ENCODE results near the gene TTC23. TPM values are rescaled to one million over a fixed set of nuclear protein-coding genes. Genes with fewer than 3 reads are reported as not detected.
"Not testable (repeated sequence)": the region's sequence is repeated elsewhere in the genome, so short reads cannot be mapped to it uniquely, and the experiment has no call there.

The TTC23 gene
- polyA plus RNA-seq, 4 donors: 27.4 to 32.6 (median 31.6) TPM

- DNase-seq (ENCODE audit: low read depth in 4 of 4, low spot score in 3 of 4): no peak
These were observed 124.1 kb downstream of the TTC23 start for GRCh38 chr15:99125061-99125891.

DNA sequence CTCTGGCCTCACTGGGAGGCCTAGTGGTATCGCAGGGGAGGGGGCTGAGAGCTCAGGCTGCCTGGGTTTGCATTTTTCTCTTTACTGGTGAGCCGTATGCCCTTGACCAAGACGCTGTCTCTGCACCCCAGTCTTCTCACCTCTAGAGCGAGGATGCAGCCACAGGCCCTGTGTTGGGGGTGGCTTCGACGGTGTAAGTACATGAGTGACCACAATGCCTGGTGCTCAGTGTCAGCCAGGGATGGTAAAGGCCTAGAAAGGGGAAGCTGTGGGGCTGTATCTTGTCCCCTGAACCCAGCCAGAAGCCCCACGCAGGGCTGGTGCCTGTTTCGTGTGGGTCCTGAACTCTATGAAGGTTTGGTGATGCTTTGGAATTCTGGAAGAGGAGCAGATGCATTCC lies 124.7 kb downstream of the TTC23 start:
- DNase-seq (ENCODE audit: low read depth in 4 of 4, low spot score in 3 of 4): no peak

DNA sequence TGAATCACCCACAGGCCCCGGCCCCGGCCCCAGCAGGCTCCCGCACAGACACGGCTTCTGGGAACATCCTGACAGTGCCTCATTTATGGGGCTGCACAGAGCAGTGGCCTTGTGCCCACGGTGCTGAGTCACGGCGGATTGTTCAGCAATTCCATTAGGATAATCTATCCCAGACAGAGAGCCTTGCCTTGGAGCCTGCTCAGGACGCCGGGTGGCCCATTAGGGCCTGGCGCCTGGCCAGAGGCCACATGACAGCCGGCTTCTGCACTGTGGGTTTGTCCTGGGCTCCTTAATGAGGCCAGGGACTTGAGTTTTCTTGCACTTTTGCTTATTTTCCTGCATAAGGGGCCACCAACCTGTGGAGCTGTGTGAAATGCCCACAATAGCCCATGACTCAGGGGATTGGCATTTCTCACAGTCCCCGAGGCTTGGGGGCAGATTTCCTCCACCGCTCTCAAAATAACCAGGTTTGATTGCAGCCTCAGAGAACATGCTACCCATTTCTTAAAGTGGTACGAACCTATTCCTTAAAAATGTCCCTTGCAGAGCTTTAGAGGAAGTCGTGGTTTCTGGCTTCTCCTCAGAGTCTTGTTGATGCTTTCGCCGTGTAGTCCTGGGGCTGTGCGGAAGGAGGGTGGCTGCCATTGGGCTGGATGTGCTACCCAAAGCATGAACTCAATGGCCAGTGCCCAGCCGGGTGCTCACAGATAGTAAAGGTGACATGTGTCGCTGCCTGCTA lies 125.5 kb downstream of the TTC23 start:
- peak in 2 of 4 donors; percentile 39 to 64 for DNase-seq (ENCODE audit: low read depth in 4 of 4, low spot score in 3 of 4)

DNA sequence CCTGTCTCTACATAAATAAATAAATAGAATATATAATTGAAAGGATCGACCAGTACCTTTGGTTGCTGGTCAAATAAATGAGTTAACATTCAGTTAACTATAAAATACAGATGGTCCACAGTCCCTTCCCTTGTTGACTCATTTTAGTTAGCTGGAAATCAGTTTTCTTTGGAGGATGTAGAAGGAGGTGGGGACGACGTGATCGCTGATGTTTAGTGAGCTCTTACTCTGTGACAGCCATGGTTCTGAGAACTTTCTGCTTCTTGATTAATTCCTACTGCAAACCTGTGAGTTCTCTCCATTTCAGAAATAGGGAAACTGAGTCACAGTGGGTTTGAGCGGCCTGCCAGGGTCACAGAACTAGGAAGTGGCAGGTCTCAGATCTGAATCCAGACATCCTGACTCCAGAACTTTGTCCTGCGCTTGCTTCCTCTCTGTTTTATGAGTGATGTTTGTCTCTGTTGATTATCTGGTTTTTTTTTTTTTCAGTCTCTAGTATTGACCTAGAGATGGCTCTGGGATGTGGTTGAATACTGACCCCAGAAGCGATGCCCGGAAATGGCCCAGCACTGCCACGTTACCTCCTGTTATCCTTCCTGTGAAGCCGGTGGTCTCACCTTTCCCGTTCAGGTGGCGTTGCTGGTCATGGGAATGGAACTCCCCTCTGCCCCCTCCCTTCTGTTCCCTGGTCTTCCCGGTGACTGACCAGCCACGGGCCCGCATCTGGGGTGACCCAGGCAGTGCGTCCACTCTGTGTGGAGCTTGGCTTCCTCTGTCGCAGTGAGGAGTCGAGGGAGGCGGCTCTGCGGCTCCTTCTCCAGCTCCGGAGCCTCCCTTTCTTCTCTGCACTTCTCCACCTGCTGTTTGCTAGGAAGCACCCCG lies 126.3 kb downstream of the TTC23 start:
- no peak for DNase-seq (ENCODE audit: low read depth in 4 of 4, low spot score in 3 of 4)

GRCh38 chr15:99121691-99122410 lies 127.5 kb downstream of the TTC23 start:
- DNase-seq (ENCODE audit: low read depth in 4 of 4, low spot score in 3 of 4): no peak

- no peak for DNase-seq (ENCODE audit: low read depth in 4 of 4, low spot score in 3 of 4)
These were observed 128.2 kb downstream of the TTC23 start for GRCh38 chr15:99121207-99121606.

GRCh38 chr15:99120050-99120777 lies 129.2 kb downstream of the TTC23 start:
- no peak for DNase-seq (ENCODE audit: low read depth in 4 of 4, low spot score in 3 of 4)

DNA sequence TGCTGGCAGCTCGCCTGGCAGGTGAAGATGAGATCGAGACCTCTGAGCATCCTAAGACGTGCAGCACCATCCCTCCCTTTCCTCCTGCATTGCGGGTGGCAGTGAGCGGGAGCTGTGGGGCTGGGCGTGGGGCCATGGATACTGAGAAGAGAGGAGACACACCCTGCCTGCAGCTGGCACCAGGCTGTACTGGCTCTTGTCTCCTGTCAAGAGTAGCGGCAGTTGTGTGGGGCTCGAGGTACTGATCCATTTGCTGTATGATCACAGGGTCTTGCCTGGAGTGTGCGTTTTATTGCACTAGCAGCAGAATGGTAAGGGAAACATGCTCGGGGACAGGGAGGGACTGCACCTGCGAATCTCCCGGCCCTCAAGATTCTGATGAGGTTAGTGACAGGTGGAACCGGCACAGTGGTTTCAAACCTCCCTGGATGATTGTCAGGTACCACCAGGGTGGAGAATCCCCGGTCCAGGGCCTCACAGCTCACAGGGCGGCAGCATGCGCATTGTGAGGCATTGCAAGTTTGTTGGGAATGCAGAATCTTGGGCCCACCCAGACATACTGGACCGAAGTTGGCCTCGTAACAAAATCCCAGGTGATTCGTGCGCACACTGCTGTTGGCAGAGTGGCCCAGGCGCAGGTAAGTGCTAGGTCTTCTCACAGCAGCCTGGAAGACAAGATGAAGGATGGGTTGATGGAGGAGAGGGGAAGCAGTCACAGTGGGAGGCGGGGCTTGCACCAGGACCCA lies 130.4 kb downstream of the TTC23 start:
- no peak for DNase-seq (ENCODE audit: low read depth in 4 of 4, low spot score in 3 of 4)

- no peak for DNase-seq (ENCODE audit: low read depth in 4 of 4, low spot score in 3 of 4)
These were observed 131.1 kb downstream of the TTC23 start for GRCh38 chr15:99118258-99118632.

DNA sequence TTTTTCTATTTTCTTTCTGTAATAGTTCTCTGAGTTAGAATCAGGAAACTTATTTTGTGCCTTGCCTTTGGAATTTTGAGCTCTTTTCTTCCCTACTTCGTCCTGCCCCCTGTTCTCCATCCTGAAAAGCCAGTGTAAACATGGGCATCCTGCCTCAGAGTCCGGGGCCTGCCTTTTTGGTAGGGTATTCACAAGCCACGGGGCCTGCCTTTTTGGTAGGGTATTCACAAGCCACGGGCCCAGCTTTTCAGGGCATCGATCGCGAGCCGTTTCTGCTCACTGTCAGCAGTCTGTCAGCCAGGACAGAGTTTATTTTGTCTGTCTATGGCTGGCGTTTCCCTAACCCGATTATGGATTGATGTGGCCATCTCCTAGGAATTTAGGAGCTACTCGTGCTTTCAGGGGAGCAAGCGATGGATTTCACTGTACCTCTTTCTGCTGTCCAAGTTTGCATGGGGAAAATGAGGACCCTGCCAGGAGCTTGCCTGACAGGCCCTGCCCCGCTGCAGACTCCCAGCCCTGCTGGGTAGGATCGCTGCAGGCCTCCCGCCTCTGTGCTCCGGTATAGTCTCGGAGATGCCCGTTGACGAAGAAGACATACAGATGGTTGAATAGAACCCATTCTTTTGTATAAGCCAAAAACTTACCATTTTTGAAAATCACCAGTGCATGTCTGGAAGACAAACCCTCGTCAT lies 131.7 kb downstream of the TTC23 start:
- no peak for DNase-seq (ENCODE audit: low read depth in 4 of 4, low spot score in 3 of 4)

- DNase-seq (ENCODE audit: low read depth in 4 of 4, low spot score in 3 of 4): no peak
These were observed 132.3 kb downstream of the TTC23 start for GRCh38 chr15:99117111-99117510.

- no peak for DNase-seq (ENCODE audit: low read depth in 4 of 4, low spot score in 3 of 4)
These were observed 133.8 kb downstream of the TTC23 start for GRCh38 chr15:99115300-99116215.

DNA sequence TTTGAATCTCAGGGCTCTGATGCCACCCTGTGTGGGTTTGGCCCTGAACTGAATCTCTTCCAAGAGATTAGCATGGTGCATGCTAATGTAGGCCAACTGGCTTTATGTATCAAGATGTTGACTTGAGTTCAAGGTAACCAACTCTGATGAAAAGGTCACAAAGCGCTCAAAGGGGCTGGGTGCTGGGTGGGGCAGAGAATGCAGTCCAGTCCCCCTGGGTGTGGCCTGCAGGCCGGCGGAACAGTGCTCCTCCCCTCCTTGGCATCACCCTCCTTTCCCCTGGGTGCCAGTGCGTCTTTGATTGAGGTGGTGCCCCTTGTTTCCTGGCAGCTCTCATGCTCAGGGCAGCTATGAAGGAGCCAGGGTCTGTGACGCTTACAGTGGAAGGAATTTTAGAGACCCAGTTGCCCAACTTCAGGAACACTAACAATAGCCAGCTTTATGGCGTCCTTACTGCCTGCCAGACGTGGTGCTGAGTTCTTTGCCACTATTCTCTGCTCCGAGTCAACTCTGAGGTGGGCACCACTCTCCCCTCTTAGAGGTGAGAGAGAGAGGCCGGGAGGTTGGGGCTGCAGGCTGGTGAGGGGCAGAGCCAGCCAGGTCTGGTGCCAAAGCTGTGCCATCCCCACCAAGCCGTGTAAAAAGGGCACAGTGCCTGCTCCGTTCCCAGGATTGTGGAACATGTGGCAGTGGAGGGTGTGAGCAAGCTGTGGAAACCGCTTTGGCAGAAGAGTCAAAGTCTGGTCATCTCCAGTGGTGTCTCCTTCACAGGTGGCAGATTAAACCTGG lies 134.7 kb downstream of the TTC23 start:
- no peak for DNase-seq (ENCODE audit: low read depth in 4 of 4, low spot score in 3 of 4)

- no peak for DNase-seq (ENCODE audit: low read depth in 4 of 4, low spot score in 3 of 4)
These were observed 135.7 kb downstream of the TTC23 start for GRCh38 chr15:99113547-99114271.

DNA sequence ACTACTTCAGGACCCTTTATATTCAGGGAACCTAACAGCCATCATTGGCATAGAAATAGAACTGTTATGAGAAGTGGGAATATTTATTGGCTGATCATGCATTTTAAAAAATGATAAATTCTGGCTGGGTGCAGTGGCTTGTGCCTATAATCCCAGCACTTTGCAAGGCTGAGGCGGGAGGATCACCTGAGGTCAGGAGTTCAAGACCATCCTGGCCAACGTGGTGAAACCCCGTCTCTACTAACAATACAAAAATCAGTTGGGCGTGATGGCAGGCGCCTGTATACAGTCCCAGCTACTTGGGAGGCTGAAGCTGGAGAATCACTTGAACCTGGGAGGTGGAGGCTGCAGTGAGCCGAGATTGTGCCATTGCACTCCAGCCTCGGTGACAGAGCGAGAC lies 137.7 kb downstream of the TTC23 start:
- DNase-seq (ENCODE audit: low read depth in 4 of 4, low spot score in 3 of 4): not testable (repeated sequence)
